ENCODE results near the gene FABP1. TPM values are rescaled to one million over a fixed set of nuclear protein-coding genes. Genes with fewer than 3 reads are reported as not detected.

The FABP1 gene
- total RNA-seq, 4 donors from 2014 or later: not detected

DNA sequence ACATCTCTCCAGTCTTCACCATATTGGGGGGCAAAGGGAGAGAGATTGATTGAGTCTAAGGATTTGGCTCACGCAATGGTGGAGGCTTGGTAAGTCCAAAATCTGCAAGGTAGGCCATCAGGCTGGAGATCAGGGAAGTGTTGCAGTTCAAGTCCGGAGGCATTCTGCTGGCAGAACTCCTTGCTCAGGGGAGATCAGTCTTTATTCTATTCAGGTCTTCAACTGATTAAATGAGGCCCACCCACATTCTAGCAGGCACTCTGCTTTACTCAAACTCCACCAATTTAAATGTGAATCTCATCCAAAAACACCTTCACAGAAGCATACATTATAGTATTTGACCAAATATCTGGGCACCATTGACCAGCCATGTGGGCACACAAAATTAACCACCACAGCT is 38.9 kb downstream of the FABP1 start:
- no peaks in the 10 kb centered on the region for H3K27me3 ChIP-seq
- WGBS, 2 donors: 96 to 100% methylated on average over 2 of the region's 2 CpGs
- no peak overlapping the region for H3K4me3 ChIP-seq (replicated peaks in 1 of 3)
- no peaks in the 10 kb centered on the region for H3K9me3 ChIP-seq
- intact Hi-C loops (cut with DNase I): no loop called here
- no peak for DNase-seq
- no peaks in the 10 kb centered on the region for H3K4me1 ChIP-seq
- H3K36me3 ChIP-seq: no peaks in the 10 kb centered on the region
- no peak for TF ChIP-seq POLR2A (IDR thresholded peaks at IDR 0.05)
- TF ChIP-seq, protein P1, sequence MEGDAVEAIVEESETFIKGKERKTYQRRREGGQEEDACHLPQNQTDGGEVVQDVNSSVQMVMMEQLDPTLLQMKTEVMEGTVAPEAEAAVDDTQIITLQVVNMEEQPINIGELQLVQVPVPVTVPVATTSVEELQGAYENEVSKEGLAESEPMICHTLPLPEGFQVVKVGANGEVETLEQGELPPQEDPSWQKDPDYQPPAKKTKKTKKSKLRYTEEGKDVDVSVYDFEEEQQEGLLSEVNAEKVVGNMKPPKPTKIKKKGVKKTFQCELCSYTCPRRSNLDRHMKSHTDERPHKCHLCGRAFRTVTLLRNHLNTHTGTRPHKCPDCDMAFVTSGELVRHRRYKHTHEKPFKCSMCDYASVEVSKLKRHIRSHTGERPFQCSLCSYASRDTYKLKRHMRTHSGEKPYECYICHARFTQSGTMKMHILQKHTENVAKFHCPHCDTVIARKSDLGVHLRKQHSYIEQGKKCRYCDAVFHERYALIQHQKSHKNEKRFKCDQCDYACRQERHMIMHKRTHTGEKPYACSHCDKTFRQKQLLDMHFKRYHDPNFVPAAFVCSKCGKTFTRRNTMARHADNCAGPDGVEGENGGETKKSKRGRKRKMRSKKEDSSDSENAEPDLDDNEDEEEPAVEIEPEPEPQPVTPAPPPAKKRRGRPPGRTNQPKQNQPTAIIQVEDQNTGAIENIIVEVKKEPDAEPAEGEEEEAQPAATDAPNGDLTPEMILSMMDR (IDR thresholded peaks at IDR 0.05): no peak
- H3K27ac ChIP-seq: no peak overlapping the region

DNA sequence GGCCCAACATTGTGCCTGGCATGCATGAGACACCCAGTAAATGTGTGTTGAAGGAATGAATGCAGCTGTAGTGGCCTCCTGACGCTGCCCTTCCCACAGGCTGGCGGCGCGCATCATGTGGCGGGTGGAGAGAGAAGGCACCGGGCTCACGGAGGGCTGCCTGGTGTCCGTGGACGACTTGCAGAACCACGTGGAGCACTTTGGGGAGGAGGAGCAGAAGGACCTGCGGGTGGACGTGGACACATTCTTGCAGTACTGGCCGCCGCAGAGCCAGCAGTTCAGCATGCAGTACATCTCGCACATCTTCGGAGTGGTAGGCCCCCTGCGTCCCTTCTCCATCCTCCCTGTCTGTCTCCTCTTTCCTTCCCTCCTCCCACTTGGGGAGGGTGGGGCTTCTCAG is 40.1 kb downstream of the FABP1 start:
- Histone ChIP-seq H3K36me3 (no peaks in the 10 kb centered on the region), H3K27ac (no peak overlapping the region), H3K9me3 (no peaks in the 10 kb centered on the region), H3K4me3 (replicated peaks in 1 of 3) (no peak overlapping the region), H3K27me3 (no peaks in the 10 kb centered on the region), H3K4me1 (no peaks in the 10 kb centered on the region)
- no peak for DNase-seq
- no peak for TF ChIP-seq POLR2A (IDR thresholded peaks at IDR 0.05)
- TF ChIP-seq, protein P1 (IDR thresholded peaks at IDR 0.05): no peak
- intact Hi-C loops (cut with DNase I): no loop called here
- WGBS, 2 donors: 92 to 95% methylated on average over 17 of the region's 17 CpGs

DNA sequence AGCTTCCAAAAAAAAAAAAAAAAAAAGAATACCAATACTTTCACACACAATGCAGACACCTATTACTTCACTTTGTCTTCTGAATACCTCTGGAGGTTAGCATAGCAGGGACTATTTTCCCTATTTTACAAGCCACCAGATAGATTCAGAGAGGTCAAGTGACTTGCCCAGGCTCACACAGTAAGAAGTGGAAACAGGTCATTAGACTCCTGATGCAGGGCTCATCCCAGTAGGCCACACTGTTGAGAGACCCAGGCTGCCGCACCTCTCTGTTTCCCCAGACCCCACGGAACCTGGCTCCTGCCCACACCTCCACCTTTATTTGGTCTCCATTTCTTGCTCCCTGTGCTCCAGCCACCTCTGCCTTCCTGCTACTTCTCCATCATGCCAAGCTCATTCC is 40.8 kb downstream of the FABP1 start:
- 88 to 94% methylated on average over 2 of the region's 2 CpGs for WGBS, 2 donors
- no peaks in the 10 kb centered on the region for H3K27me3 ChIP-seq
- DNase-seq: no peak
- H3K4me1 ChIP-seq: no peaks in the 10 kb centered on the region
- TF ChIP-seq, protein P1 (IDR thresholded peaks at IDR 0.05): no peak
- no peak for TF ChIP-seq POLR2A (IDR thresholded peaks at IDR 0.05)
- H3K36me3 ChIP-seq: no peaks in the 10 kb centered on the region
- no peak overlapping the region for H3K4me3 ChIP-seq (replicated peaks in 1 of 3)
- no peaks in the 10 kb centered on the region for H3K9me3 ChIP-seq
- intact Hi-C loops (cut with DNase I): no loop called here
- H3K27ac ChIP-seq: no peak overlapping the region

DNA sequence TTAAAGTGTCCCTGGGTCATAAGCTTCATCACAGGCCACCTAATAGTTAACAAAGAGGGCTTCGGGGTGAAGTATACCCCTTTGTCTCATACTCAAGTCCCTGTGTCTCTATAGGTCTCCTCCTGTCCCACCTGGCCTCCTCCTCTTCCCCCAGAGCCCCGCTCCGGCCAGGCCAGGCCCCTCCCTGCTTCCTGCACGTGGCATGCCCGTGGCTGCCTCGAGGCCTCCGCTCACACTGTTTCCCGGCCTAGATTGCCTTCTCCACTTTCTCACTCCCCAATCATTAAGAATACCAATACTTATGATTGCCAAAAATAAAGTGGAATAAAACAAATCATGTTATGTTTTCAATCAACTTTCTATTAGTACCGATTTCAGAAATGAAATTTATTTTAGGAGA is 41.5 kb downstream of the FABP1 start:
- 82 to 85% methylated on average over 9 of the region's 9 CpGs for WGBS, 2 donors
- no peaks in the 10 kb centered on the region for H3K36me3 ChIP-seq
- no peaks in the 10 kb centered on the region for H3K9me3 ChIP-seq
- H3K27ac ChIP-seq: no peak overlapping the region
- TF ChIP-seq, protein P1 (IDR thresholded peaks at IDR 0.05): no peak
- TF ChIP-seq POLR2A (IDR thresholded peaks at IDR 0.05): no peak
- no peaks in the 10 kb centered on the region for H3K4me1 ChIP-seq
- H3K4me3 ChIP-seq (replicated peaks in 1 of 3): no peak overlapping the region
- no peaks in the 10 kb centered on the region for H3K27me3 ChIP-seq
- intact Hi-C loops (cut with DNase I): no loop called here
- DNase-seq: no peak

DNA sequence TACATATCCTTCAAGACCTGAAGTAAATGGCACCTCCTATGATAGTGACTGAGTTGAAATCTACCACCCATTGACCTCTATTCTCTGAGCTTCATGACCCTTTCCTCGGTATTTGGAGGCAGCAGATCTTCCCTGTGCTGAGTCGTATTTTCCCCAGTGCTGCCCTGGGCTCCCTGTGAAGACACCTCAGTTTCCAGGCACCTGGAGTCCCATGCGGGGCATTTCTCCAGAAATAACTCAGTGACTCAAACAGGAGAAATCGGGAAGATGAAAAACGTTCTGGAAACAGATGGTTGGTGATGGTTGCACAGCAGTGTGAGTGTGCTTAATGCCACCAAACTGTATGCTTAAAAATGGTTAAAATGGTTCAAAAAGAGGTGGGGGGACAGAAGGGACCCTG is 42.3 kb downstream of the FABP1 start:
- no peaks in the 10 kb centered on the region for H3K4me1 ChIP-seq
- 85 to 87% methylated on average over 5 of the region's 5 CpGs for WGBS, 2 donors
- H3K27ac ChIP-seq: no peak overlapping the region
- TF ChIP-seq POLR2A (IDR thresholded peaks at IDR 0.05): no peak
- TF ChIP-seq, protein P1 (IDR thresholded peaks at IDR 0.05): no peak
- H3K9me3 ChIP-seq: no peaks in the 10 kb centered on the region
- DNase-seq: no peak
- no peak overlapping the region for H3K4me3 ChIP-seq (replicated peaks in 1 of 3)
- intact Hi-C loops (cut with DNase I): no loop called here
- H3K27me3 ChIP-seq: no peaks in the 10 kb centered on the region
- H3K36me3 ChIP-seq: no peaks in the 10 kb centered on the region
